Breast epithelium (tissue), 3 donors: ENCODE results near the gene PRKG1.

Source experiments
- CTCF ChIP-seq, 3 donors: fragments of 450-650 bp; IDR thresholded peaks; one replicate each; pipeline ENCODE4 v1.5.1; 2016 to 2017; ENCODE audit warnings: antibody characterized with exemption in 3 of 3, mild to moderate bottlenecking in 3 of 3, moderate library complexity in 3 of 3
- POLR2A ChIP-seq: fragments of 450-650 bp; IDR thresholded peaks from one replicate; pipeline ENCODE4 v1.6.1; 2016; ENCODE audit warnings: antibody characterized with exemption, mild to moderate bottlenecking, moderate library complexity
- POLR2AphosphoS5 ChIP-seq, 3 donors: sonication (generic); formaldehyde crosslinking; IDR thresholded peaks; one replicate each; pipeline ENCODE4 v1.6.1; 2017; ENCODE audit warnings: antibody characterized with exemption in 3 of 3

DNA sequence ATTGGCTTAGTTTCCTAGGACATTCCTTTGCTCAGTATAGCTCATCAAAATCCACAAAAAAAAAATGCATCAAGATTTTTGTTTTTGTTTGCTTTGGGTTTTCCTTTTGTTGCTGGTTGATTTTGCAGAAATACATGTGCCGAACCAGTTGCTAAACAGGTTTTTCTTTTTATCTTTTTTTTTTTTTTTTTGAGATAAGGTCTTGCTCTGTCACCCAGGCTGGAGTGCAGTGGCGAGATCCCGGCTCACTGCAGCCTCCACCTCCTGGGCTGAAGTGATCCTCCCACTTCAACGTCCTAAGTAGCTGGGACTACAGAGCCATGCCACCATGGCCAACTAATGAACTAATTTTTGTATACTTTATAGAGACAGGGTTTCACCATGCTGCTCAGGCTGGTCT is 616.8 kb downstream of the PRKG1 start:
- TF ChIP-seq CTCF (IDR thresholded peaks at IDR 0.05): no peak
- TF ChIP-seq POLR2A: no peak
- no peak for TF ChIP-seq POLR2AphosphoS5 (IDR thresholded peaks at IDR 0.05)
